AG08396 (cell line): ENCODE data around the gene DTHD1.

Source experiments
- DNase-seq: peaks from one replicate; pipeline ENCODE4 v3.0.0; 2012; ENCODE audit warnings: low spot score, mixed read lengths

The DTHD1 gene

GRCh38 chr4:36281384-36282106 is at the start of gene DTHD1:
Gene DTHD1 (plus strand): TSS chr4:36281616. CDS start chr4:36281759, 143 bp downstream.
- DNase-seq = no peak

GRCh38 chr4:36233567-36234266 is 47.7 kb upstream of the DTHD1 start:
- DNase-seq = no peak

GRCh38 chr4:36235306-36235705 is 46.1 kb upstream of the DTHD1 start:
- no peak for DNase-seq

GRCh38 chr4:36236159-36236558 is 45.3 kb upstream of the DTHD1 start:
- DNase-seq = no peak

GRCh38 chr4:36237366-36238313 is 43.8 kb upstream of the DTHD1 start:
- no peak for DNase-seq

- no peak for DNase-seq
These were observed 39.6 kb upstream of the DTHD1 start for GRCh38 chr4:36241771-36242170.

GRCh38 chr4:36242629-36243354 is 38.6 kb upstream of the DTHD1 start:
- no peak for DNase-seq

- DNase-seq = peak; percentile 7
These were observed 37.8 kb upstream of the DTHD1 start for GRCh38 chr4:36243355-36244256.

- peak; percentile 8 for DNase-seq
These were observed 36.9 kb upstream of the DTHD1 start, which contains the start of gene ARAP2 for GRCh38 chr4:36244257-36245082. Gene ARAP2 (minus strand): TSS chr4:36244514. CDS start chr4:36229486, 15,028 bp downstream.

- no peak for DNase-seq
These were observed 31.8 kb upstream of the DTHD1 start for GRCh38 chr4:36249610-36250009.

GRCh38 chr4:36251983-36252382 is 29.4 kb upstream of the DTHD1 start:
- DNase-seq = no peak

GRCh38 chr4:36254371-36254770 is 27.0 kb upstream of the DTHD1 start:
- DNase-seq = no peak

- no peak for DNase-seq
These were observed 25.8 kb upstream of the DTHD1 start for GRCh38 chr4:36255577-36255976.

GRCh38 chr4:36256398-36256891 is 25.0 kb upstream of the DTHD1 start:
- DNase-seq = no peak

- DNase-seq = no peak
These were observed 20.7 kb upstream of the DTHD1 start for GRCh38 chr4:36260731-36261130.

GRCh38 chr4:36264207-36264826 is 17.1 kb upstream of the DTHD1 start:
- no peak for DNase-seq

- no peak for DNase-seq
These were observed 13.7 kb upstream of the DTHD1 start for GRCh38 chr4:36267486-36268268.

- no peak for DNase-seq
These were observed 12.3 kb upstream of the DTHD1 start for GRCh38 chr4:36269101-36269500.
